ENCODE results near the gene SFXN4.

The SFXN4 gene

GRCh38 chr10:119090968-119091367 is 74.5 kb downstream of the SFXN4 start:
- TF ChIP-seq ESRRG (CRISPR knock-in tag; IDR thresholded peaks at IDR 0.05) (no peak), TOX (CRISPR knock-in tag; IDR thresholded peaks at IDR 0.05; ENCODE audit: borderline replicate concordance) (no peak), GLIS3 (CRISPR knock-in tag; IDR thresholded peaks at IDR 0.05) (no peak), ISL1 (CRISPR knock-in tag; IDR thresholded peaks at IDR 0.05) (no peak)
- no peak; the same call in 1 of the 3 replicates for ATAC-seq
